Measurements from ENCODE around the gene EXOC6B.

The EXOC6B gene

DNA sequence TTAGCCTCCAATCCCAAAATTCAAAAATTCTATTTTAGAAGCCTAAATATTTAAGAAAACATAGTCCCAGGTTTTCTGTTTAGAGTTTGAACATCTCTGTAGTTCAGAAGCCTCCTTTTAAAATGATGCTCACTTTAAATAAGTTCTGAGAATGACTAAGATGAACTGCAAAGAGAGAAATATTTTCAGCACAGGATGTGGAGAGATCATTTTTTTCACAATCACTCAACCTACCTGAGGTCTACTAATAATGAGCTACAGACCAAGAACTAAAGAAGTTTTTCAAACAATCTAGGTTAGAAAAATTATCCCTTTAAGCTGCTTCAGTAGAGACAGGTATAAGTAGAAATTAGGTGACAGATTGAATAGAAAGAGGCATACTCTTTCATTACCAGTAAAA lies 493.1 kb downstream of the EXOC6B start:
- no peak overlapping the region for H3K27ac ChIP-seq
- no peak for TF ChIP-seq CTCF (conservative IDR thresholded peaks at IDR 0.05)

DNA sequence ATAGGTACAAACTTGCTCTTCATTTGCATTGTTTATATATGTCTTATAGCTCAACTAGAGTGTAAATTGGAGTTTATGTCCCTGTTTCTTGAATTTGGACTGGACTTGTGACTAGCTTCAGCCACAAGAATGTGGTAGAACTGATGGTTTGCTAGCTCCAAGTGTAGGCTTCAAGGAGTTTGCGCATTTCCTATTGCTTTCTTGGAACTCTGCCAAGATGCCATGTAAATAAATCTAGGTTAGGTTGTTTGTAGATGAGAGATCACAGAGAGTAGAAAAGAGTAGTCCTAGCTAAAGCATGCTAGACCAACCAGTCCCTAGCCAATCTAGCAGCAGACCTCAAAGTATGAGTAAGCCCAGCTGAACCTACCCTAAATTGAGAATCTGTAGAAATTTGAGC lies 495.2 kb downstream of the EXOC6B start:
- H3K27ac ChIP-seq: no peak overlapping the region
- TF ChIP-seq CTCF (conservative IDR thresholded peaks at IDR 0.05): no peak

DNA sequence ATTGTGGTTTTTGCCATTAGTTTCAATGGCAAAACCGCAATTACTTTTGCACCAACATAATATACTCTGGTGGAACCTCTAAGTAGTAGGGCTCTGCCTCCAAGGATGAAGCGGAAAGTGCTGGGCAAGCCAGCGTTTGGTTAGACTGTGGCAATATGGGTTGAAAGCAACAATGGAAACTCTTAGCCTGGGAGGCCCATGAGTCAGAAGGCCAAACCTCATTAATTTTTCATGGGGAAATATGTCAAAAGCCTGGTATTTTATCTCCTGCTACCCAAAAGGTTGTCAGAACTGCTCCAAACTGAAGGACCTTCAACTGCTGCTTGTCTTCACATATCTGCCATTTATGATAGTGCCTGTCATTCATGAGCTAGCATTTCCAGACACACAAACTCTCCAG lies 499.1 kb downstream of the EXOC6B start:
- H3K27ac ChIP-seq: no peak overlapping the region
- TF ChIP-seq CTCF (conservative IDR thresholded peaks at IDR 0.05): no peak

GRCh38 chr2:72325592-72326422 lies 500.0 kb downstream of the EXOC6B start:
- TF ChIP-seq CTCF (conservative IDR thresholded peaks at IDR 0.05): no peak
- no peak overlapping the region for H3K27ac ChIP-seq

DNA sequence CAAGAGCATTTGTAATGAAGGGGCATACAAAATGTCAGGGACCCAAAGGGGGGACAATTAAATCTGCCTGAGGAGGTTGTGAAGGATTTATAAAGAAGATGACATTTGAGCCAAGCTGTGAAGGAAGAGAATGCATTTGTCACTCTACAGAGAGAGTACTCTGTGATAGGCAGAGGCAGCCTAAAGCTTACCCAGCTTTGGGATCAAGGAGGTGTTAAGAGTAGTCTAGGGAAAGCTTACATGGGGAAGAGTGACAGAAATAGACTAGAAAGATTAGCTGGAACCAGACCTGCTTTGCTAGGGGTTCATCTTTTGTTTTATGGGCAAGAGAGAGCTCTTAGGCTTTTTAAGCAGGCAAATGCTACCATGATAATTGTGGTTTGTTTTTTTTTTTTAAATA lies 509.1 kb downstream of the EXOC6B start:
- no peak for TF ChIP-seq CTCF (conservative IDR thresholded peaks at IDR 0.05)
- no peak overlapping the region for H3K27ac ChIP-seq

GRCh38 chr2:72300147-72300684 lies 525.6 kb downstream of the EXOC6B start:
- no peak for TF ChIP-seq CTCF (conservative IDR thresholded peaks at IDR 0.05)
- no peak overlapping the region for H3K27ac ChIP-seq

GRCh38 chr2:72293620-72294019 lies 532.2 kb downstream of the EXOC6B start:
- TF ChIP-seq CTCF (conservative IDR thresholded peaks at IDR 0.05): no peak
- H3K27ac ChIP-seq: no peak overlapping the region

Data from VCaP (cell line).